COLO668 (cell line): Measurements from ENCODE around the gene TRIM27.
"Not testable (repeated sequence)": the region's sequence is repeated elsewhere in the genome, so short reads cannot be mapped to it uniquely, and the experiment has no call there.

ENCODE experiments used
- DNase-seq: peaks from one replicate; lab custom pipeline; 2025; ENCODE audit not compliant: unreplicated experiment; lab: John Stamatoyannopoulos, UW

The TRIM27 gene

DNA sequence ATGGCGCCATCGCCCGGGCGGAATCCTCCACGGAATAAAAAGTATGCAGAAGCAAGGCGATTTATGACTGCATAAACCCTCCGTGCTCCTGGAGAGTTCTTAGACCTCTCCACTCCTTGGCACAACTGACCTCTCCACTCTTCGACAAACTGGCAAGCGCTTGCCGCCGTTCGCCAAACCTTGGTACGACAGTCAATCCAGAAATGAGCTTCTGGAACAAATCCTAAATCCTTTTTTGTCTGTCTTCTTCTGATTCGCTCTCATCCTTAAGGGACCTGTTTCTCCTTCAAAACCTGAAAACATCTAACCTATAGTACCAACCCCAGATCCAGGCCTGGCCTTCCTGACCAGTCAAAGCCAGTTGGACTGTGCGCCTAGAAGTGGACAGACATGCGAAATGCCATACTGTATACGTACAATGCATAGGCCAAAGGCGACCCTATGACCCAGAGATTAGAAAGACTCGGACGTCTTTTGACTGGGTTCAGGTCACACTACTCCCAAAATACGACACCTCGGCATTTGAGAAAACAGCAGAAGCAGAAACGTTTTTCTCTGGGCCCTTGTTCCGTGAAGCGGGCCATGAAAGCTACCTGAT, 59.4 kb downstream of the TRIM27 start:
- DNase-seq = no peak

DNA sequence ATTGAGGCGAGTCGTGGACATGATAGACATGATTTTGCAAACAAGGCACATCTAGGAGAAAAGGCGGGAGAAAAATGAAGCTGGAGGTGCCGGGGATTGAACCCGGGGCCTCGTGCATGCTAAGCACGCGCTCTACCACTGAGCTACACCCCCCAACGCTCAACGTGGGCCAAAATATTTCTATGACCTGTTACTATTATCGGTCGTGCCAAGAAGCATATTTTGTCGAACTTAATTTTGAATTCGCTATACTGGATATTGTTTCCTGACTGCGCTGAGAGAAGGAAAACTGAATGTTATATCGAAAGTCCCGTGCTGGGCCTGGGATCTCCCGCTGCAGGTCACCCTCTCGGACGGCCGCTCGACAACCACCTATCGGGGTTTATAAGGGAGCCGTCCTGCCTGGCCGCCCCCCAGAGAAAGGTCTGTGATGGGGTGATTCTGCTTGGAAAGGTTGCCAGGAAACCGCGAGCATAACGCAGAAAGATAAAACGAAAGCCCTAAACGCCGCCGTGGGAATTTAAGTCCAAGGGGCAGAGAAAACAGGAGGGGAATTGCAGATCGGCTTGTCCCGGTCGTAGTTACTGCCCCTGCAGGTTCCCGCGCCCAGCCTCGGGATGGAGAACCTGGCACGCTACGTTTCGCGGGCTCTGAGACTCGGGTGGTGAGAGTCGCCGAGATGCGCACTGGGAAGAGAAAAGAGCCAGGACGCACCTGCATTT, 60.0 kb downstream of the TRIM27 start:
- DNase-seq = peak; percentile 72

DNA sequence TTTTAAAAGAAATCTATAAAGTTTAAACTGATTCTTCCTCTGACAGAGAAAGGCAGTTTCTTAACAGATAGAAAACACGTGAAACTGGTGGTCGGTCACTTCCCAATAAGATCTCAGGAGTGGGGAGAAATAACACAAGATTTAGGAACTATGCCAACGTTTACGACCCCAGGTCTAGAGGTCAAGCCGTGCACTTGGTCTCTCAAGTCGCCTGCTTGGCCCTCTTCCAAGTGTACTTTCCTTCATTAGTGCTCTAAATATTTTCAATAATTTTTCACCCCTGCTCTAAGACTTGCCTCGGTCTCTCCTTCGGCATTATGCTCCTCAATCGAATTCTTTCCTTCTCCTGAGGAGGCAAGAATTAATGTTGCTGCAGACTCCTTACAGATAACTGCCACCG, 61.7 kb downstream of the TRIM27 start:
- DNase-seq = no peak

DNA sequence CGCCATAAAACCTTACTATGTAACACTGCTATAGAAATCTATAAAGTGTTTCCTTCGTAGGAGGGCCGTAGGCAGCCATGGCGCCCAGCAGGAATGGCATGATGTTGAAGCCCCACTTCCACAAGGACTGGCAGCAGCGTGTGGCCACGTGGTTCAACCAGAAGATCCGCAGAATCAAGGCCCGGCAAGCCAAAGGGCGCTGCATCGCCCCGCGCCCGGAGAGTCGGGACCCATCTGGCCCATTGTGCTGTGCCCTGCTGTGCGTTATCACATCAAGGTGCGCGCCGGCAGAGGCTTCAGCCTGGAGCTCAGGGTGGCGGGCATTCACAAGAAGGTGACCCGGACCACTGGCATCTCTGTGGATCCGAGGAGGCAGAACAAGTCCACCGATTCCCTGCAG, 62.4 kb downstream of the TRIM27 start:
- no peak for DNase-seq

DNA sequence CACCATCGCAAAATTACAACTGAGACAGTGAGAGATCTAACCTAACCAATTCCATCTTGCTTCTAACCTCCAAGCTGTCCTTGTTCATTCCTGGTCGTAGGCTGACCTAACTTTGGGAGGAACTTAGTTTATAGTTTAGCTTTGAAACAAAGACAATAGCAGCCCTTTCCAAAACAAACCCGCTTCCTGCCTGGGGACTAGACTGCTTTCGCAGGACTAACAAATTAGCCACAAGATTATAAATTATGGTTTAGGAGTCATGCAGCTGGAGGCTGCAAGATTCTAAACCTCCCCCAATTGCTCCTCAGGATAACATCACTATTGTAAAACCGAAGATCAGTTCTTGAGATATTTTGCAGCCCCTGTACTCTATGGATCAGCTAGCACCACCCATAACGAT, 63.2 kb downstream of the TRIM27 start:
- DNase-seq = no peak

DNA sequence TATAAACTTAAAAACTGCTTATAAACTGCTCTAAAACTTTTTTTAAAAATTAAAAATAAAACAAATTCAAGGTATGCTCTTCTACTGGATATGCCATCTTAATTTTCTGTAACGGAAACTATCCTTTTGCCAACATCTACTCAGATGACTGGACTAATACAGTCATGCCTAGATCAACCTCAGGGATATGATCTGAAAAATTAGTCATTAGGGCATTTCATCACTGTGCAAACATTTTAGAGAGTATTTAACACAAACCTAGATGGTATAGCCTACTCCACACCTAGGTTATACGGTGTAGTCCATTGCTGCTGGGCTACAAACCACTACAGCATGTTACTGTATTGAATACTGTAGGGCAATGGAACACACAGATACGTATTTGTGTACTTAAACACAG, 64.8 kb downstream of the TRIM27 start:
- DNase-seq = no peak

DNA sequence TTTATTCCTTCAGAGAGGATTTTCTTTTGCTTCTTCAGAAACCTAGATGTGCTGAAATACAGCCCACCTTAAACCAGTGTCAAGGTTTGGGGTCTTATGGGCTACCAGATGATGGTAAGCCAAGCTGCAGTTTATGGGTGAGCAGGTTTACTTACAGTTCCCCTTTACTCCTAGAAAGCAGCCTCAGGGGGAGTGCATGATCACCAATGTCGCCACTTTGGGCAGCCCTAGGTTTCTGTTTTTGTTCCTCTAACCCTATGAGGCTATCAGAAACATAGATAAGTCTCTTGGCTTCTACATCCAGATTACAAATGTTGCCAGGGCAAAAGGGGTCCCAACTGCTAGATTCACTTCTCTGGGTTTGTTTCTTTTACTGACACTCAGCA, 67.2 kb downstream of the TRIM27 start:
- no peak for DNase-seq

DNA sequence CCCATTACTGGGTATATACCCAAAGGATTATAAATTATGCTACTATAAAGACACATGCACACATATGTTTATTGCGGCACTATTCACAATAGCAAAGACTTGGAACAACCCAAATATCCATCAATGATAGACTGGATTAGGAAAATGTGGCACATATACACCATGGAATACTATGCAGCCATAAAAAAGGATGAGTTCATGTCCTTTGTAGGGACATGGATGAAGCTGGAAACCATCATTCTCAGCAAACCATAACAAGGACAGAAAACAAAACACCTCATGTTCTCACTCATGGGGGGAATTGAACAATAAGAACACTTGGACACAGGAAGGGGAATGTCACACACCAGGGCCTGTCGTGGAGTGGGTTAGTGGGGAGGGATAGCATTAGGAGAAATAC, 69.4 kb downstream of the TRIM27 start:
- not testable (repeated sequence) for DNase-seq
